Measurements from ENCODE around the gene CCDC9B.

GRCh38 chr15:40298216-40298935 is 42.4 kb downstream of the CCDC9B start:
- TF ChIP-seq, protein P1, sequence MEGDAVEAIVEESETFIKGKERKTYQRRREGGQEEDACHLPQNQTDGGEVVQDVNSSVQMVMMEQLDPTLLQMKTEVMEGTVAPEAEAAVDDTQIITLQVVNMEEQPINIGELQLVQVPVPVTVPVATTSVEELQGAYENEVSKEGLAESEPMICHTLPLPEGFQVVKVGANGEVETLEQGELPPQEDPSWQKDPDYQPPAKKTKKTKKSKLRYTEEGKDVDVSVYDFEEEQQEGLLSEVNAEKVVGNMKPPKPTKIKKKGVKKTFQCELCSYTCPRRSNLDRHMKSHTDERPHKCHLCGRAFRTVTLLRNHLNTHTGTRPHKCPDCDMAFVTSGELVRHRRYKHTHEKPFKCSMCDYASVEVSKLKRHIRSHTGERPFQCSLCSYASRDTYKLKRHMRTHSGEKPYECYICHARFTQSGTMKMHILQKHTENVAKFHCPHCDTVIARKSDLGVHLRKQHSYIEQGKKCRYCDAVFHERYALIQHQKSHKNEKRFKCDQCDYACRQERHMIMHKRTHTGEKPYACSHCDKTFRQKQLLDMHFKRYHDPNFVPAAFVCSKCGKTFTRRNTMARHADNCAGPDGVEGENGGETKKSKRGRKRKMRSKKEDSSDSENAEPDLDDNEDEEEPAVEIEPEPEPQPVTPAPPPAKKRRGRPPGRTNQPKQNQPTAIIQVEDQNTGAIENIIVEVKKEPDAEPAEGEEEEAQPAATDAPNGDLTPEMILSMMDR (IDR thresholded peaks at IDR 0.05; ENCODE audit: insufficient read depth, low read depth, low read length) = no peak
- TF ChIP-seq EZH2 (IDR thresholded peaks at IDR 0.05; ENCODE audit: insufficient read depth, low read length) = no peak

Data from astrocyte (in vitro differentiated cells and primary cell).